Body of pancreas (tissue), 4 donors: ENCODE measurements around the gene FHOD3. TPM values are rescaled to one million over a fixed set of nuclear protein-coding genes. Genes with fewer than 3 reads are reported as not detected.

Experiments used
- ATAC-seq: fragments of 150-250 bp; one replicate; pipeline ENCODE4 v1.9.1; 2016
- DNase-seq, 4 donors: peaks; one replicate each; pipeline ENCODE4 v3.0.0-alpha.2; 2019
- H3K27ac ChIP-seq, 4 donors: fragments of 200-600 bp; sonication (generic); 1 replicate in 3 of 4; 2 replicates in 1 of 4; pipeline versions ENCODE4 v1.5.1 to v1.6.1; 2016 to 2019; ENCODE audit warnings: mild to moderate bottlenecking in 1 of 4, mixed read lengths in 1 of 4, moderate library complexity in 1 of 4
- H3K27me3 ChIP-seq, 2 donors: fragments of 200-600 bp; sonication (generic); one replicate each; pipeline ENCODE4 v1.6.0; 2016; ENCODE audit warnings: mild to moderate bottlenecking in 1 of 2
- H3K36me3 ChIP-seq, 2 donors: fragments of 200-600 bp; sonication (generic); replicated peaks in 1 of 2; 2 replicates each; pipeline ENCODE4 v1.5.1; 2016; ENCODE audit warnings: low read depth in 2 of 2; ENCODE audit not compliant: insufficient read depth in 1 of 2
- H3K4me1 ChIP-seq: fragments of 200-600 bp; sonication (generic); one replicate; pipeline ENCODE4 v1.6.0; 2016
- H3K4me3 ChIP-seq, 2 donors: fragments of 200-600 bp; sonication (generic); 1 replicate in 1 of 2; 2 replicates in 1 of 2; pipeline ENCODE4 v1.5.1; 2016 to 2019
- H3K9me3 ChIP-seq, 3 donors: fragments of 200-600 bp; sonication (generic); 1 replicate in 2 of 3; 2 replicates in 1 of 3; pipeline ENCODE4 v1.5.1; 2016
- POLR2A ChIP-seq, 3 donors: fragments of 450-650 bp; IDR thresholded peaks; one replicate each; pipeline ENCODE4 v1.6.1; 2016; ENCODE audit warnings: antibody characterized with exemption in 3 of 3, mild to moderate bottlenecking in 2 of 3
- WGBS, 2 donors: methylation state at CpG; one replicate each; pipeline ENCODE4 v1.1.5; 2017; 5-methylcytosine and 5-hydroxymethylcytosine counted together
- intact Hi-C: fragments of 100-400 bp; cut with DNase I; formaldehyde crosslinking; loops from one replicate; pipeline ENCODE4 v1.15.1; 2023
- total RNA-seq, 2 donors: library from RNA; depleted of rRNA; stranded (reverse); fragments of >200 nt; gene quantifications; one replicate each; pipeline ENCODE4 v1.1.0, GENCODE V29; 2016
- TF ChIP-seq, protein P1 (sequence below), 7 experiments: fragments of 450-650 bp in 4 of 7; fragments of 200-600 bp in 3 of 7; sonication (generic) in 3 of 7; IDR thresholded peaks; one replicate each; pipeline ENCODE4 v1.5.1; 2016 to 2019; ENCODE audit warnings: antibody characterized with exemption in 7 of 7

Gene FHOD3
- total RNA-seq, 2 donors from 2014 or later = 0.52 to 2.0 TPM

DNA sequence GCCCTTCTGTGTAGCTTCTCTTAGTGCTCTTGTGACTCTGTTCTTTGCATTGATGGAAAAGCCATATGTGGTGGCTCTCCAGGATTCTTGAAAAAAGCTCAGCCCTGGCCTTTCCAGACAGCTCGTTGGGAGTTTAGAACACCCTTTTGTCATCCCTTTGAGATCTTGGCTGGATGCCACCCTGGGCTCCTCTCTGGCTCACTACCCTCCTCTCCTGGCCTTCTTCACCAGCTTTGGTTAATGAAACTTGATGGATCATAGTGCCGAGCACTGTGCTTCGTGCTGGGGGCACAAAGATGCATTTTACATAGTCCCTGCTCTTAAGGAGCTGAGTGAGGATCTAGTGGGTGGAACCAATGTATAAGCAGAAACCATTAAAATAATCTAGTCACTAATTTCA lies 15.6 kb upstream of the FHOD3 start:
- Histone ChIP-seq H3K4me3 (no peak overlapping the region), H3K4me1 (no peaks in the 10 kb centered on the region), H3K27me3 (no peaks in the 10 kb centered on the region), H3K36me3 (no peaks in the 10 kb centered on the region), H3K9me3 (no peaks in the 10 kb centered on the region), H3K27ac (no peak overlapping the region)
- TF ChIP-seq, protein P1, sequence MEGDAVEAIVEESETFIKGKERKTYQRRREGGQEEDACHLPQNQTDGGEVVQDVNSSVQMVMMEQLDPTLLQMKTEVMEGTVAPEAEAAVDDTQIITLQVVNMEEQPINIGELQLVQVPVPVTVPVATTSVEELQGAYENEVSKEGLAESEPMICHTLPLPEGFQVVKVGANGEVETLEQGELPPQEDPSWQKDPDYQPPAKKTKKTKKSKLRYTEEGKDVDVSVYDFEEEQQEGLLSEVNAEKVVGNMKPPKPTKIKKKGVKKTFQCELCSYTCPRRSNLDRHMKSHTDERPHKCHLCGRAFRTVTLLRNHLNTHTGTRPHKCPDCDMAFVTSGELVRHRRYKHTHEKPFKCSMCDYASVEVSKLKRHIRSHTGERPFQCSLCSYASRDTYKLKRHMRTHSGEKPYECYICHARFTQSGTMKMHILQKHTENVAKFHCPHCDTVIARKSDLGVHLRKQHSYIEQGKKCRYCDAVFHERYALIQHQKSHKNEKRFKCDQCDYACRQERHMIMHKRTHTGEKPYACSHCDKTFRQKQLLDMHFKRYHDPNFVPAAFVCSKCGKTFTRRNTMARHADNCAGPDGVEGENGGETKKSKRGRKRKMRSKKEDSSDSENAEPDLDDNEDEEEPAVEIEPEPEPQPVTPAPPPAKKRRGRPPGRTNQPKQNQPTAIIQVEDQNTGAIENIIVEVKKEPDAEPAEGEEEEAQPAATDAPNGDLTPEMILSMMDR (IDR thresholded peaks at IDR 0.05) = no peak
- TF ChIP-seq POLR2A (IDR thresholded peaks at IDR 0.05) = no peak
- WGBS, 2 donors = 21 to 43% methylated on average over 3 of the region's 3 CpGs
- ATAC-seq (no peak), DNase-seq (no peak)
- intact Hi-C loops = loop anchor here (5.0 kb wide), 1 partner anchor 190 kb away; no protein-coding TSS in a partner anchor

DNA sequence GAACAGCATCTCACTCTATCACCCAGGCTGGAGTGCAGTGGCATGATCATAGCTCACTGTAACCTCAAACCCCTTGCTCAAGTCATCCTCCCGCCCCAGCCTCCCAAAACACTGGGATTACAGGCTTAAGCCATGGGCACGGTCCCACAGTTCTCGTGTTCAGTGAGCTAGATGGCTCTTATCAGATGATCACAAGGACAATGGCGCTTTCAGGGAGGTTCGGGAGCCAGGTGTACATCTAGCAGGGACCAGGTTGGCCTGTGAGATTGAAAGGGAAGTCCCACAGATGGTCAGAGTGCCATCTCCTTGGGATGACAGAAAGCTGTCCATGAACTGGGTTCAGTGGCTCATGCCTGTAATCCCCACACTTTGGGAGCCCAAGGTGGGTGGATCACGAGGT lies 14.1 kb upstream of the FHOD3 start:
- H3K9me3 ChIP-seq = no peaks in the 10 kb centered on the region
- no peaks in the 10 kb centered on the region for H3K27me3 ChIP-seq
- no peaks in the 10 kb centered on the region for H3K4me1 ChIP-seq
- no peaks in the 10 kb centered on the region for H3K36me3 ChIP-seq
- no peak for DNase-seq
- ATAC-seq = no peak
- no peak overlapping the region for H3K27ac ChIP-seq
- TF ChIP-seq POLR2A (IDR thresholded peaks at IDR 0.05) = no peak
- TF ChIP-seq, protein P1 (IDR thresholded peaks at IDR 0.05) = no peak
- H3K4me3 ChIP-seq = no peak overlapping the region
- intact Hi-C loops = loop anchor here (5.0 kb wide), 1 partner anchor 191 kb away; no protein-coding TSS in a partner anchor
- 32 to 41% methylated on average over 4 to 6 of the region's 6 CpGs for WGBS, 2 donors

DNA sequence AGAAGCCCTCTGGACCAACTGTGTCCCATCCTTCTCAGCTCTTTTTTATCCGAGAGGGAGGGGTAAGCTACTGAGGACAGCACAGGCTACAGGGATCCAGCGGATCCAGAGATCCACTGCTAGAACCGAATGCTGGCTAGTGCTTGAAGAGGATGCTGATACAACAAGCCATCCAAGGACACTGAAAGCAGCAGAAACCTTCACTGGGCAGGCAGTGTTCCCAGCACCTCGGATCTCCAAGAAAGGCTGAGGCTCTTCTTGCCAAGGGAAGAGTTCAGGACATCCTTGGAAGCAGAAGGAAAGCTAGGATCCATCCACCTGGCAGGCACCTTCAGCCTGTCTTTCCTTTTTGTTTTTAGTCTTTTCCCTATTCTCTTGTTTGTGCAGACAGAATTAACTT lies 13.2 kb upstream of the FHOD3 start:
- no peaks in the 10 kb centered on the region for H3K4me1 ChIP-seq
- H3K9me3 ChIP-seq = no peaks in the 10 kb centered on the region
- no peaks in the 10 kb centered on the region for H3K27me3 ChIP-seq
- no peak overlapping the region for H3K27ac ChIP-seq
- intact Hi-C loops = loop anchor here (5.0 kb wide), 1 partner anchor 192 kb away; no protein-coding TSS in a partner anchor
- no peak overlapping the region for H3K4me3 ChIP-seq
- whole genome bisulfite sequencing, 2 donors = 33 to 42% methylated on average over 4 of the region's 4 CpGs
- TF ChIP-seq, protein P1 (IDR thresholded peaks at IDR 0.05) = no peak
- no peak for TF ChIP-seq POLR2A (IDR thresholded peaks at IDR 0.05)
- no peaks in the 10 kb centered on the region for H3K36me3 ChIP-seq
- no peak for ATAC-seq
- no peak for DNase-seq

DNA sequence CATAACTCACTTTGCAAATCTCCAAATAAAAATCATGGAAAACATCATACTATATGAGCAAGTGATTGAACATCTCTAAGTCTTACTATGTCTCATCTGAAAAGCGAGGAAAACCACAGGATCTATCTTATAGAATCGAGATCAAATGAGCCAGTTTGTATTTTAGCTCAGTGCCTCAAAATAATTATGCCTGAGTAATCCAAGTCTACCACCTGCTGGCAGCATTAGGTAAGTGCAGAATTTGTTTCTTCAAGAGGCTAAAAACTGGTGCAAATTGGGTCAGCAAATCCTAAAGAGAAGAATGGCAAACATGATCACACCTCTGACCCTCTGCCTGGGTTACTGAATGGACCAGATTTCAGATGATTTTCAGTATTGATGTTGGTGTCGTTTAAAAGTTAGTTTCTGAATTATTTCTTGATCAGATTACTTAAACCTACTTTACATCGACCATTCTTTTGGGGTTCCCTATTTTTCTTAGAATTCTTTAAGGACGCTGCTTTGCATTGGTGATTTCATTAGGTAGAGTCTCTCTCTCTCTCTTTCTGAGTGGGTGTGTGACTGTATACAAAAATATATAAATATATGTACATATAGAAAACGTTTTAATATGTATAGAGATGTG lies 12.7 kb upstream of the FHOD3 start:
- Histone ChIP-seq H3K36me3 (no peaks in the 10 kb centered on the region), H3K27ac (no peak overlapping the region), H3K9me3 (no peaks in the 10 kb centered on the region), H3K4me1 (no peaks in the 10 kb centered on the region), H3K27me3 (no peaks in the 10 kb centered on the region), H3K4me3 (no peak overlapping the region)
- DNase-seq = peak; percentile 48 to 68 (median 56)
- peak; percentile 60 for ATAC-seq
- 22 to 24% methylated on average over 6 of the region's 6 CpGs for WGBS, 2 donors
- no peak for TF ChIP-seq POLR2A (IDR thresholded peaks at IDR 0.05)
- TF ChIP-seq, protein P1 (IDR thresholded peaks at IDR 0.05) = peak; percentile 77 to 94 (median 89)
- intact Hi-C loops = loop anchor here (5.0 kb wide), 1 partner anchor 192 kb away; no protein-coding TSS in a partner anchor

DNA sequence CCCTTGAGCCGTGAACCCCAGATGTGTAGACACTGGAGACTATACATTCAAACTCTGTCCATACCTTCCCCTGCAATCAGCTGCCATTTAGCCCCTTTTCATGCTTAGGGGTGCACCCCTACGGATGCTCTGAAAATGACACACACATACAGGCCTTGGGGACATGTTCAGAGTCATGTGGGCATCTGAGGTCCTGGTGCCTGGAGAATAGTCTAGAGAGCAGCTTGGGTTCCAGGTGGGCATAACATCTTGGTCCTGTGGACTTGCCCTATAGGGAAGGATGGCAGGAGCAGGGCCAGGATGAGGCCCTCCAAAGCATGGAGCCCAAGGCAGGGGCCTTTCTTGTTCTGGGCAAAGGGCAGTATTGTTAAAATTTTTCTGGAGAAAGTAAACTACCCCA lies 9.9 kb upstream of the FHOD3 start:
- no peak for ATAC-seq
- intact Hi-C loops = no loop called here
- WGBS, 2 donors = 69 to 91% methylated on average over 2 of the region's 2 CpGs
- Histone ChIP-seq H3K4me1 (no peaks in the 10 kb centered on the region), H3K4me3 (no peak overlapping the region), H3K9me3 (no peaks in the 10 kb centered on the region), H3K27ac (no peak overlapping the region), H3K36me3 (no peaks in the 10 kb centered on the region), H3K27me3 (no peaks in the 10 kb centered on the region)
- no peak for TF ChIP-seq POLR2A (IDR thresholded peaks at IDR 0.05)
- TF ChIP-seq, protein P1 (IDR thresholded peaks at IDR 0.05) = no peak
- no peak for DNase-seq
